ENCODE results near the gene ARHGAP15. TPM values are rescaled to one million over a fixed set of nuclear protein-coding genes. Genes with fewer than 3 reads are reported as not detected.

Gene ARHGAP15
- total RNA-seq, 1 experiment from 2014 or later = not detected

- no peak for DNase-seq (ENCODE audit: low read depth in 1 of 2, low spot score in 2 of 2)
- no peak overlapping the region for H3K4me3 ChIP-seq
- no peaks in the 10 kb centered on the region for H3K27me3 ChIP-seq (replicated peaks)
- no peaks in the 10 kb centered on the region for H3K9me3 ChIP-seq (replicated peaks)
- H3K4me1 ChIP-seq (replicated peaks) = no peaks in the 10 kb centered on the region
- H3K36me3 ChIP-seq = no peaks in the 10 kb centered on the region
- H3K27ac ChIP-seq = no peak overlapping the region
Measured at GRCh38 chr2:143704451-143705106, 575.4 kb downstream of the ARHGAP15 start.

GRCh38 chr2:143705108-143705707, 576.0 kb downstream of the ARHGAP15 start:
- H3K27ac ChIP-seq = no peak overlapping the region
- no peaks in the 10 kb centered on the region for H3K4me1 ChIP-seq (replicated peaks)
- no peak overlapping the region for H3K4me3 ChIP-seq
- no peaks in the 10 kb centered on the region for H3K27me3 ChIP-seq (replicated peaks)
- no peak for DNase-seq (ENCODE audit: low read depth in 1 of 2, low spot score in 2 of 2)
- no peaks in the 10 kb centered on the region for H3K36me3 ChIP-seq
- no peaks in the 10 kb centered on the region for H3K9me3 ChIP-seq (replicated peaks)

GRCh38 chr2:143706354-143706753, 577.1 kb downstream of the ARHGAP15 start:
- DNase-seq (ENCODE audit: low read depth in 1 of 2, low spot score in 2 of 2) = no peak
- no peak overlapping the region for H3K27ac ChIP-seq
- H3K4me3 ChIP-seq = no peak overlapping the region
- no peaks in the 10 kb centered on the region for H3K27me3 ChIP-seq (replicated peaks)
- H3K36me3 ChIP-seq = no peaks in the 10 kb centered on the region
- no peaks in the 10 kb centered on the region for H3K4me1 ChIP-seq (replicated peaks)
- H3K9me3 ChIP-seq (replicated peaks) = no peaks in the 10 kb centered on the region

- Histone ChIP-seq H3K36me3 (no peaks in the 10 kb centered on the region), H3K9me3 (replicated peaks) (no peaks in the 10 kb centered on the region), H3K27me3 (replicated peaks) (no peaks in the 10 kb centered on the region), H3K4me1 (replicated peaks) (no peaks in the 10 kb centered on the region), H3K27ac (no peak overlapping the region), H3K4me3 (no peak overlapping the region)
- no peak for DNase-seq (ENCODE audit: low read depth in 1 of 2, low spot score in 2 of 2)
Measured at GRCh38 chr2:143708682-143709081, 579.5 kb downstream of the ARHGAP15 start.

GRCh38 chr2:143710196-143710595, 581.0 kb downstream of the ARHGAP15 start:
- Histone ChIP-seq H3K27me3 (replicated peaks) (no peaks in the 10 kb centered on the region), H3K9me3 (replicated peaks) (no peaks in the 10 kb centered on the region), H3K4me1 (replicated peaks) (no peaks in the 10 kb centered on the region), H3K4me3 (no peak overlapping the region), H3K36me3 (no peaks in the 10 kb centered on the region), H3K27ac (no peak overlapping the region)
- DNase-seq (ENCODE audit: low read depth in 1 of 2, low spot score in 2 of 2) = no peak

- no peak for DNase-seq (ENCODE audit: low read depth in 1 of 2, low spot score in 2 of 2)
- H3K27ac ChIP-seq = no peak overlapping the region
- H3K36me3 ChIP-seq = no peaks in the 10 kb centered on the region
- H3K27me3 ChIP-seq (replicated peaks) = no peaks in the 10 kb centered on the region
- H3K4me3 ChIP-seq = no peak overlapping the region
- no peaks in the 10 kb centered on the region for H3K4me1 ChIP-seq (replicated peaks)
- no peaks in the 10 kb centered on the region for H3K9me3 ChIP-seq (replicated peaks)
Measured at GRCh38 chr2:143710879-143711278, 581.7 kb downstream of the ARHGAP15 start.

GRCh38 chr2:143716522-143716921, 587.3 kb downstream of the ARHGAP15 start:
- DNase-seq (ENCODE audit: low read depth in 1 of 2, low spot score in 2 of 2) = no peak
- H3K9me3 ChIP-seq (replicated peaks) = no peaks in the 10 kb centered on the region
- H3K36me3 ChIP-seq = no peaks in the 10 kb centered on the region
- H3K4me1 ChIP-seq (replicated peaks) = peaks cover 7% of the 10 kb centered on the region; the same call in 1 of the 2 replicates
- H3K27me3 ChIP-seq (replicated peaks) = no peaks in the 10 kb centered on the region
- no peak overlapping the region for H3K27ac ChIP-seq
- no peak overlapping the region for H3K4me3 ChIP-seq

- Histone ChIP-seq H3K4me3 (no peak overlapping the region), H3K27me3 (replicated peaks) (no peaks in the 10 kb centered on the region), H3K9me3 (replicated peaks) (no peaks in the 10 kb centered on the region), H3K36me3 (no peaks in the 10 kb centered on the region), H3K27ac (no peak overlapping the region), H3K4me1 (replicated peaks) (peaks cover 7% of the 10 kb centered on the region; the same call in 1 of the 2 replicates)
- peak in 1 of 2 experiments; percentile 3 for DNase-seq (ENCODE audit: low read depth in 1 of 2, low spot score in 2 of 2)
Measured at GRCh38 chr2:143717053-143717452, 587.8 kb downstream of the ARHGAP15 start.

GRCh38 chr2:143717536-143718168, 588.4 kb downstream of the ARHGAP15 start:
- Histone ChIP-seq H3K4me3 (no peak overlapping the region), H3K9me3 (replicated peaks) (no peaks in the 10 kb centered on the region), H3K27me3 (replicated peaks) (no peaks in the 10 kb centered on the region), H3K27ac (no peak overlapping the region), H3K36me3 (no peaks in the 10 kb centered on the region), H3K4me1 (replicated peaks) (peaks cover 7% of the 10 kb centered on the region; the same call in 1 of the 2 replicates)
- peak in 1 of 2 experiments; percentile 7 for DNase-seq (ENCODE audit: low read depth in 1 of 2, low spot score in 2 of 2)

GRCh38 chr2:143718745-143719144, 589.5 kb downstream of the ARHGAP15 start:
- Histone ChIP-seq H3K27me3 (replicated peaks) (no peaks in the 10 kb centered on the region), H3K4me3 (no peak overlapping the region), H3K9me3 (replicated peaks) (no peaks in the 10 kb centered on the region), H3K4me1 (replicated peaks) (peaks cover 7% of the 10 kb centered on the region; the same call in 1 of the 2 replicates), H3K27ac (no peak overlapping the region), H3K36me3 (no peaks in the 10 kb centered on the region)
- DNase-seq (ENCODE audit: low read depth in 1 of 2, low spot score in 2 of 2) = no peak

- H3K27me3 ChIP-seq (replicated peaks) = no peaks in the 10 kb centered on the region
- no peaks in the 10 kb centered on the region for H3K36me3 ChIP-seq
- DNase-seq (ENCODE audit: low read depth in 1 of 2, low spot score in 2 of 2) = no peak
- H3K9me3 ChIP-seq (replicated peaks) = no peaks in the 10 kb centered on the region
- H3K4me1 ChIP-seq (replicated peaks) = peaks cover 7% of the 10 kb centered on the region; the same call in 1 of the 2 replicates
- H3K27ac ChIP-seq = no peak overlapping the region
- H3K4me3 ChIP-seq = no peak overlapping the region
Measured at GRCh38 chr2:143719406-143719805, 590.2 kb downstream of the ARHGAP15 start.

GRCh38 chr2:143720095-143720664, 591.0 kb downstream of the ARHGAP15 start:
- H3K27me3 ChIP-seq (replicated peaks) = no peaks in the 10 kb centered on the region
- DNase-seq (ENCODE audit: low read depth in 1 of 2, low spot score in 2 of 2) = no peak
- no peak overlapping the region for H3K27ac ChIP-seq
- no peaks in the 10 kb centered on the region for H3K9me3 ChIP-seq (replicated peaks)
- H3K4me1 ChIP-seq (replicated peaks) = peaks cover 7% of the 10 kb centered on the region; the same call in 1 of the 2 replicates
- no peaks in the 10 kb centered on the region for H3K36me3 ChIP-seq
- H3K4me3 ChIP-seq = no peak overlapping the region

GRCh38 chr2:143725400-143725799, 596.2 kb downstream of the ARHGAP15 start:
- Histone ChIP-seq H3K36me3 (no peaks in the 10 kb centered on the region), H3K27ac (no peak overlapping the region), H3K9me3 (replicated peaks) (no peaks in the 10 kb centered on the region), H3K4me1 (replicated peaks) (peaks cover 6% of the 10 kb centered on the region), H3K4me3 (no peak overlapping the region), H3K27me3 (replicated peaks) (no peaks in the 10 kb centered on the region)
- DNase-seq (ENCODE audit: low read depth in 1 of 2, low spot score in 2 of 2) = no peak
